HFFc6 (cell line): ENCODE measurements around the gene PCARE. TPM values are rescaled to one million over a fixed set of nuclear protein-coding genes. Genes with fewer than 3 reads are reported as not detected.
"Not testable (repeated sequence)": the region's sequence is repeated elsewhere in the genome, so short reads cannot be mapped to it uniquely, and the experiment has no call there.

Experiments
- DNase-seq: peaks from one replicate; pipeline ENCODE4 v3.0.0-alpha.2; 2018
- H3K27ac Mint-ChIP-seq: 2 replicates; pipeline ENCODE4 v1.8.0; 2020; ENCODE audit warnings: mild to moderate bottlenecking, mixed read lengths
- H3K27me3 Mint-ChIP-seq: 2 replicates; pipeline ENCODE4 v1.8.0; 2021; ENCODE audit warnings: mild to moderate bottlenecking, moderate library complexity, mixed read lengths; ENCODE audit not compliant: insufficient read depth
- H3K36me3 Mint-ChIP-seq: 2 replicates; pipeline ENCODE4 v1.8.0; 2021; ENCODE audit warnings: low read depth, mixed read lengths
- H3K4me1 Mint-ChIP-seq: 2 replicates; pipeline ENCODE4 v1.8.0; 2020; ENCODE audit warnings: low read depth, mixed read lengths
- H3K4me3 Mint-ChIP-seq: 2 replicates; pipeline ENCODE4 v1.8.0; 2020; ENCODE audit warnings: mild to moderate bottlenecking, moderate library complexity, mixed read lengths
- H3K9me3 Mint-ChIP-seq: 2 replicates; pipeline ENCODE4 v1.8.0; 2020; ENCODE audit warnings: mild to moderate bottlenecking, mixed read lengths
- total RNA-seq, 6 experiments: library from RNA; stranded (reverse); fragmentation: NEBNext Ultra II Directional; extraction: Animal tissue kit (Norgen Biotek cat#: 25700); gene quantifications; 2 replicates in 1 of 6; 3 replicates in 5 of 6; pipeline ENCODE4 v1.2.3, GENCODE V29; 2021
- TF ChIP-seq, protein P1 (sequence below): fragments of 200-600 bp; sonication (generic); IDR thresholded peaks from 2 replicates; pipeline ENCODE4 v1.5.0; 2021; ENCODE audit warnings: antibody characterized with exemption, mild to moderate bottlenecking

The PCARE gene
- total RNA-seq, 6 experiments from 2014 or later: not detected

DNA sequence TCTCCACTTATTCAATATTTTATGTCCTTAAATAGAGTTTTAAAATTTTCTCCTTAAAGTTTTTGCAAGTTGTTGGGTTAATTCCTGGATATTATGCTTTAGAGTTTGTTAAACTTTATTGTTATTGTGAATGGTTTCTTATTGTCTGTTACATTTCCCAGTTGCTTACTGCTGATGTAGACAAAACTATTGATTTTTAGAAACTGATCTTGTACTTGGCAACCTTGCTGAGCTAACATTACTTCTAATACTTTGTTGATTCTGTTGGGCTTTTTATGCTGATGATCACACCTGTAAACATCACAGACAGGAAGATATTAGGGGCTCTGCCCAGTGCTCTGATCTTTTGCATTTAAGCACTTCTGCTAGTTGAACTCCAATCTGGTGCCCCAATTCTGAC lies 38.1 kb upstream of the PCARE start:
- Mint-ChIP-seq H3K27ac (peak overlapping the region; percentile 96), H3K27me3 (no peaks in the 10 kb centered on the region; the same call in 1 of the 2 replicates), H3K4me3 (peak overlapping the region; percentile 84; the same call in 1 of the 2 replicates), H3K4me1 (peaks cover 82% of the 10 kb centered on the region), H3K9me3 (no peaks in the 10 kb centered on the region), H3K36me3 (no peaks in the 10 kb centered on the region; the same call in 1 of the 2 replicates)
- TF ChIP-seq, protein P1, sequence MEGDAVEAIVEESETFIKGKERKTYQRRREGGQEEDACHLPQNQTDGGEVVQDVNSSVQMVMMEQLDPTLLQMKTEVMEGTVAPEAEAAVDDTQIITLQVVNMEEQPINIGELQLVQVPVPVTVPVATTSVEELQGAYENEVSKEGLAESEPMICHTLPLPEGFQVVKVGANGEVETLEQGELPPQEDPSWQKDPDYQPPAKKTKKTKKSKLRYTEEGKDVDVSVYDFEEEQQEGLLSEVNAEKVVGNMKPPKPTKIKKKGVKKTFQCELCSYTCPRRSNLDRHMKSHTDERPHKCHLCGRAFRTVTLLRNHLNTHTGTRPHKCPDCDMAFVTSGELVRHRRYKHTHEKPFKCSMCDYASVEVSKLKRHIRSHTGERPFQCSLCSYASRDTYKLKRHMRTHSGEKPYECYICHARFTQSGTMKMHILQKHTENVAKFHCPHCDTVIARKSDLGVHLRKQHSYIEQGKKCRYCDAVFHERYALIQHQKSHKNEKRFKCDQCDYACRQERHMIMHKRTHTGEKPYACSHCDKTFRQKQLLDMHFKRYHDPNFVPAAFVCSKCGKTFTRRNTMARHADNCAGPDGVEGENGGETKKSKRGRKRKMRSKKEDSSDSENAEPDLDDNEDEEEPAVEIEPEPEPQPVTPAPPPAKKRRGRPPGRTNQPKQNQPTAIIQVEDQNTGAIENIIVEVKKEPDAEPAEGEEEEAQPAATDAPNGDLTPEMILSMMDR: no peak
- DNase-seq: no peak

DNA sequence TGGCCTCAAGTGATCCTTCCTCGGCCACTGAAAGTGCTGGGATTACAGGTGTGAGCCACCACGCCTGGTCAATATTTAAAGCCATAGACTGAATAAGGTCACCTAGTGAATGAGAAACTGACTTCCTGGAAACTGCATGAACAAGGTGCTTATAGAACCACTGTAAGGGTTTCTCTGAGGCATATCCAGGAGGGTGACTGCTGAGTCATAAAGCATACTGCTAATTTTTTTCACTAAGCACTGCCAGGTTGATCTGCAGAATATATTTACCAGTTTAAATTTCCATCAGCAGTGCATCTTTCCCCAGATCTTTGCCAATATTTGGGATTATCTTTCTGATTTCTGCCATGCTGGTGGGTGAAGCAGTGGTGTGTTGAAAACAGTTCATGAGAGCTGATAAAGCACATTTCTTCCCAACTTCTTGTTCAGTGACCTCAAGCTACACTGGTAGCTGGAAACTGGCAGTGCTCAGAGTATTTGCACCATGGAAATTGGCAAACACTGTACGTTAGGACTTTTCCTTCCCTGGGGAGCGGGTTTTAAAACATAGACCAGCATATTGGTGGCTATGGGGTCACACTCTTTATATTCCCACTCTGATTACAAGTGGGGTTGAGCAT lies 36.7 kb upstream of the PCARE start:
- Mint-ChIP-seq H3K27me3 (no peaks in the 10 kb centered on the region; the same call in none of the 2 replicates), H3K9me3 (no peaks in the 10 kb centered on the region), H3K4me1 (peaks cover 74% of the 10 kb centered on the region), H3K4me3 (no peak overlapping the region), H3K27ac (no peak overlapping the region), H3K36me3 (no peaks in the 10 kb centered on the region; the same call in 1 of the 2 replicates)
- no peak for DNase-seq
- TF ChIP-seq, protein P1: no peak

DNA sequence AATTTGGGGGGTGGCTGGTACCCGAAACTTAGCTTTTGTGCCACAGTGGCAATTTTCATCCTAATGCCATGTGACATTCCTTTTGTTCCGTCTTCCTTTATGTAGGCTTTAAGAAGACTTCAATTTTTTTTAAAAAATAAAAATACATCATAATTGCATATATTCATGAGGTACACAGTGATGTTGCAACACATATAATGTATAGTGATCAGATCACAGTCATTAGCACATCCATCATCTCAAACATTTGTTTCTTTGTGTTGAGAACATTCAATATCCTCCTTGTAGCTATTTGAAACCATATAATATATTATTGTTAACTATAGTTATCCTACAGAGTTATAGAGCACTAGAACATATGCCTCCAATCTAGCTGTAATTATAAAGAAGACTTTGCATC lies 34.9 kb upstream of the PCARE start:
- Mint-ChIP-seq H3K4me3 (no peak overlapping the region), H3K27ac (no peak overlapping the region), H3K36me3 (no peaks in the 10 kb centered on the region), H3K9me3 (no peaks in the 10 kb centered on the region), H3K4me1 (peaks cover 66% of the 10 kb centered on the region), H3K27me3 (no peaks in the 10 kb centered on the region; the same call in none of the 2 replicates)
- DNase-seq: no peak
- TF ChIP-seq, protein P1: no peak

DNA sequence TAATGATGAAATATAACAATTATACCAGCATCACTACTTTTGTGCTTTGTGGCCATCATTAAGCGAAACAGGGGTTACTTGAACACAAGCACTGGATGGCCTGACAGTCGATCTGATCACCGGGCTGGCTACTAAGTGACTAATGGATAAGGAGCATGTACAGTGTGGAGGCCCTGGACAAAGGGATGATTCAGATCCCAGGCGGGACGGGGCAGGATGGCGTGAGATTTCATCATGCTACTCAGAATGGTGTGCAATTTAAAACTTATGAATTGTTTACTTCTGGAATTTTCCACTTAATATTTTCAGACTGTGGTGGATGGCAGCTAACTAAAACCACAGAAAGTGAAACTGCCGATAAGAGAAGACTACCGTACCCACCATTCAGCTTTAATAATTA lies 33.9 kb upstream of the PCARE start:
- peak; percentile 86 for DNase-seq
- Mint-ChIP-seq H3K4me1 (peaks cover 56% of the 10 kb centered on the region), H3K4me3 (peak overlapping the region; percentile 76), H3K27ac (peak overlapping the region; percentile 82), H3K36me3 (no peaks in the 10 kb centered on the region), H3K9me3 (no peaks in the 10 kb centered on the region), H3K27me3 (no peaks in the 10 kb centered on the region; the same call in 1 of the 2 replicates)
- TF ChIP-seq, protein P1: no peak

DNA sequence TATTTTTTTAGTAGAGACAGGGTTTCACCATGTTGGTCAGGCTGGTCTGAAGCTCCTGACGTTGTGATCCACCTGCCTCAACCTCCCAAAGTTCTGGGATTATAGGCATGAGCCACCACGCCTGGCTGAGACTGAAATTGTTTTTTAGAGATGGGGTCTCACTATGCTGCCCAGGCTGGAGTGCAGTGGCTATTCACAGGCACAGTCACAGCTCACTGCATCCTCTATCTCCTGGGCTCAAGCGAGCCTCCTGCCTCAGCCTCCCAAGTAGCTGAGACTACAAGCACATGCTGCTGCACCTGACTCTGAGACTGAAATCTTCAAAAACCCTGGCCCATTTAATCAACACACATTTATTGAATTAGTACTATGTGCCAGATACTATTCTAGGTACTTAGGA lies 33.2 kb upstream of the PCARE start:
- not testable (repeated sequence) for H3K9me3 Mint-ChIP-seq, H3K27me3 Mint-ChIP-seq, H3K4me3 Mint-ChIP-seq, H3K27ac Mint-ChIP-seq, H3K36me3 Mint-ChIP-seq, DNase-seq
- H3K4me1 Mint-ChIP-seq: peaks cover 49% of the 10 kb centered on the region

DNA sequence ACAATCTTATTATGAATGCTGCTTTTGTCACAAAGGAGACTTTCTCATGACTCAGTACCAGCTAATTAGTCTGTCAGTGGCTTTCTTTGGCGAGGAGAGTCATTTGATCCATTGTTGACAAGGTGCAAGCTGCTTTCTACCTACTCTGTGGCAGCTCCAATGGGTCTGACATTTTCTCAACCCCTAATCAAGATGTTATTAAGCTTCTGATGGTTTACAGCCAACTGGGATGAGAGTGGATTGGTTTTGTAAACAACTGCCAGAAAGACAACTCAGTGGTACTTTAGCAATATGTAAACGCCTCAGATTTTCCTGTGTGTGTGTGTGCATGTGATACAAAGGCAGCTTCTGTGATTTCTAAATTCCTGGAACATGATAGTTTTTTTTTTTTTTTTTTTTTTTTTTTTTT lies 32.7 kb upstream of the PCARE start:
- no peaks in the 10 kb centered on the region for H3K36me3 Mint-ChIP-seq
- no peaks in the 10 kb centered on the region; the same call in none of the 2 replicates for H3K27me3 Mint-ChIP-seq
- peaks cover 45% of the 10 kb centered on the region for H3K4me1 Mint-ChIP-seq
- no peak overlapping the region for H3K4me3 Mint-ChIP-seq
- DNase-seq: no peak
- no peak overlapping the region for H3K27ac Mint-ChIP-seq
- TF ChIP-seq, protein P1: no peak
- no peaks in the 10 kb centered on the region for H3K9me3 Mint-ChIP-seq
